Lower lobe of right lung (tissue), 2 donors: ENCODE data around the gene MYO15B. TPM values are rescaled to one million over a fixed set of nuclear protein-coding genes. Genes with fewer than 3 reads are reported as not detected.
"Not testable (repeated sequence)": the region's sequence is repeated elsewhere in the genome, so short reads cannot be mapped to it uniquely, and the experiment has no call there.

Experiments
- ATAC-seq, 2 donors: fragments of 200-7000 bp; cut with Tn5 transposase; one replicate each; pipeline ENCODE4 v1.9.1; 2020 to 2022; ENCODE audit warnings: mild to moderate bottlenecking in 2 of 2, moderate library complexity in 2 of 2
- DNase-seq: peaks from one replicate; pipeline ENCODE4 v3.0.0-alpha.2; 2020
- H3K27ac ChIP-seq: fragments of 200-600 bp; one replicate; pipeline ENCODE4 v1.8.0; 2022
- H3K27me3 ChIP-seq: fragments of 200-600 bp; one replicate; pipeline ENCODE4 v1.8.0; 2022; ENCODE audit warnings: low read depth
- H3K36me3 ChIP-seq: fragments of 200-600 bp; one replicate; pipeline ENCODE4 v1.8.0; 2022; ENCODE audit warnings: mild to moderate bottlenecking
- H3K4me1 ChIP-seq: fragments of 200-600 bp; one replicate; pipeline ENCODE4 v1.8.0; 2022
- H3K4me3 ChIP-seq: fragments of 200-600 bp; one replicate; pipeline ENCODE4 v1.8.0; 2022; ENCODE audit warnings: mild to moderate bottlenecking
- H3K9me3 ChIP-seq: fragments of 200-600 bp; one replicate; pipeline ENCODE4 v1.8.0; 2022
- intact Hi-C: fragments of 100-400 bp; cut with DNase I; formaldehyde crosslinking; loops from one replicate; pipeline ENCODE4 v1.11.0; 2022
- total RNA-seq: library from RNA; stranded (reverse); fragmentation: NEBNext Ultra II Directional; extraction: Animal tissue kit (Norgen Biotek cat#: 25700); gene quantifications from one replicate; pipeline ENCODE4 v1.2.1, GENCODE V29; 2021
- TF ChIP-seq, protein P1 (sequence below): fragments of 200-600 bp; IDR thresholded peaks from one replicate; pipeline ENCODE4 v1.8.0; 2022; ENCODE audit warnings: antibody characterized with exemption, mild to moderate bottlenecking
- donor health status: DM: no; HTN: yes; CAD: no; lungs with severe emphysema.

The MYO15B gene
- total RNA-seq, 1 donor from 2014 or later = 181 TPM

DNA sequence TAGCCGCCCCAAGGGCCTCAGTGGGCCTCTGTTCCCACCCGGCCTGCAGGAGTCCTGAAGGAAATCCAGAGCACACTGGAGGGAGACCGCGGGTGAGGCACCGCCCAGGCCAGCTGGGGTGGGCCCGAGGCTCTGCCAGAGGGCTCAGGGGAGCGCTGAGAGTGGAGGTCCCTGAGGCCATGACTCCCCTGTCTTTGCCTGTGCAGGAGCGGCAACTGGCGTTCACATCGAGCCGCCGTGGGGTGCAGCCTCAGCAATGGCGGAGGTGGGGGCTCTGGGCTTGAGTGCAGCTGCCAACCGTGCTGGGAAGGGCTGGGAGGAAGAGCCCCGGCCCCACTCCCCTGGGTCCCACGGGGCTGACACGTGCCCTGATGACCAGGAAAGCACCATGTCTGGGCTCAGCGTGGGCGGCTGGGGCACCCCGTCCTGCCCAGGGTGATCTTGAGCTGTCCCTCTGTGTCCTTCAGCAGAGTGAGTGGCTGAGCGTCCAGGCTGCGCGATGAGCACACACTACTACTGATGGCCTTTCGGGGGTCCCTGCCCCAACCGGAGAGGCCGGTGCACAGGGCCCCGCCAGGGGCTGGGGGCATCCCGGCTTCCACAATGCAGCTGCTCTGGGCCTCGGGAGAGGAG is 13.1 kb upstream of the MYO15B start:
- intact Hi-C loops = no loop called here
- no peak overlapping the region for H3K4me3 ChIP-seq
- H3K36me3 ChIP-seq = peaks cover 35% of the 10 kb centered on the region
- TF ChIP-seq, protein P1, sequence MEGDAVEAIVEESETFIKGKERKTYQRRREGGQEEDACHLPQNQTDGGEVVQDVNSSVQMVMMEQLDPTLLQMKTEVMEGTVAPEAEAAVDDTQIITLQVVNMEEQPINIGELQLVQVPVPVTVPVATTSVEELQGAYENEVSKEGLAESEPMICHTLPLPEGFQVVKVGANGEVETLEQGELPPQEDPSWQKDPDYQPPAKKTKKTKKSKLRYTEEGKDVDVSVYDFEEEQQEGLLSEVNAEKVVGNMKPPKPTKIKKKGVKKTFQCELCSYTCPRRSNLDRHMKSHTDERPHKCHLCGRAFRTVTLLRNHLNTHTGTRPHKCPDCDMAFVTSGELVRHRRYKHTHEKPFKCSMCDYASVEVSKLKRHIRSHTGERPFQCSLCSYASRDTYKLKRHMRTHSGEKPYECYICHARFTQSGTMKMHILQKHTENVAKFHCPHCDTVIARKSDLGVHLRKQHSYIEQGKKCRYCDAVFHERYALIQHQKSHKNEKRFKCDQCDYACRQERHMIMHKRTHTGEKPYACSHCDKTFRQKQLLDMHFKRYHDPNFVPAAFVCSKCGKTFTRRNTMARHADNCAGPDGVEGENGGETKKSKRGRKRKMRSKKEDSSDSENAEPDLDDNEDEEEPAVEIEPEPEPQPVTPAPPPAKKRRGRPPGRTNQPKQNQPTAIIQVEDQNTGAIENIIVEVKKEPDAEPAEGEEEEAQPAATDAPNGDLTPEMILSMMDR = no peak
- no peaks in the 10 kb centered on the region for H3K27me3 ChIP-seq
- peaks cover 6% of the 10 kb centered on the region for H3K4me1 ChIP-seq
- no peak overlapping the region for H3K27ac ChIP-seq
- ATAC-seq = no peak
- no peak for DNase-seq
- no peaks in the 10 kb centered on the region for H3K9me3 ChIP-seq

DNA sequence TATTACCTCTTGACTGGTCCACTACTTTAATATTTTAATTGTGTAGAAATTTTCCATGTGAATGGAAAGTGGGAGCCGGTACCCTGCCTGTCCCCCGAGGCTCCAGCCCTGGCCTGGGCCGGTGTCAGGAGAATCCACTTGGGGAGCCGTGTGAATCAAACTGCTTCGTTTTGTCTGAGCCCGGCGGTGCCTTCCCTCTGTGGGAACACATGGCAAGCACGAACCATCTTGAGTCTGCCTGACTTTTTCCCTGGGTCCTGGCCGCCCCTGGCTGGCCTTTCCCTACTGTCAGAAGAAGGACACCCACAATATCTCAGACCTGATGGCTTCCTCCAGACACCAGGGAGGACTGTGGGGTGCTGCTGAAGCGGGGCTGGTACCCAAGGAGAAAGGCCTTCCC is 12.4 kb upstream of the MYO15B start:
- DNase-seq (no peak), ATAC-seq (no peak)
- Histone ChIP-seq H3K36me3 (peaks cover 29% of the 10 kb centered on the region), H3K4me3 (no peak overlapping the region), H3K27me3 (no peaks in the 10 kb centered on the region), H3K9me3 (no peaks in the 10 kb centered on the region), H3K27ac (no peak overlapping the region), H3K4me1 (peaks cover 6% of the 10 kb centered on the region)
- intact Hi-C loops = no loop called here
- TF ChIP-seq, protein P1 = no peak

DNA sequence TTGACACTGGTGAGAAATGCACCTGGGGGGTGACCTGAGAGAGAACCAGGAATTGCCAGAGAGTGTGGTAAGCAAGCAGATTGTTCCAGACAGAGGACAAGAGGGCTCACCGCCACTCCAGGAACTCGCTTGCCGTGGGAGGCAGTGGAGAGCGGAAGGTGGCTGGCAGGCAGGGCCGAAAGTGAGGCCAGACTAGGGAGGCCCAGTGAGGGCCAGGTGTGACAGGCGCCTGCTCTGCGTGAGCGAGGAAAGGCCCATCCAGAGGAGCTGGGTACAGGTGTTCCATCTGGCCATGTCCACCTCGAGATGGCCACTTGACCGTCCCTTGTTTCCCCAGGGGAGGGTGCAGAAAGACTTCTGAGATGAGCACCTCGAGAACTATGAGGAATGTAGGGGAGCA is 11.9 kb upstream of the MYO15B start:
- TF ChIP-seq, protein P1 = no peak
- ATAC-seq (no peak), DNase-seq (no peak)
- H3K27ac ChIP-seq = no peak overlapping the region
- H3K4me3 ChIP-seq = no peak overlapping the region
- no peaks in the 10 kb centered on the region for H3K9me3 ChIP-seq
- H3K36me3 ChIP-seq = peaks cover 24% of the 10 kb centered on the region
- no peaks in the 10 kb centered on the region for H3K27me3 ChIP-seq
- H3K4me1 ChIP-seq = peaks cover 6% of the 10 kb centered on the region
- intact Hi-C loops = no loop called here

DNA sequence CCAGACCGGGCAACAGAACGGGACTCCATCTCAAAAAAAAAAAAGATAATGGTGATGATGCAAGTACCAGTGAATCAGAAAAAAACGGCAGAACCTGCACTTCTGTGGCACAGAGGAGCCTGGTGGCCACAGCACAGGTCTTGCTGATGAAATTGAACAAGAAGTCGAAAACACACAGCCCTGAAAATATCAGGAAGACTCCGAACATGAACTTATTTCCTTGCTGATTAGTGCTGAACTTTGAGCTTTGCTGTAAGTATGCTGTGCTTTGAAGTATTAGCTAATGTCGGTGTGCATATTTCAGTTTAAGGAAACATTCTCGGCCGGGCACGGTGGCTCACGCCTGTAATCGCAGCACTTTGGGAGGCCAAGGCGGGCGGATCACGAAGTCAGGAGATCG is 10.9 kb upstream of the MYO15B start:
- H3K9me3 ChIP-seq = no peaks in the 10 kb centered on the region
- no peaks in the 10 kb centered on the region for H3K27me3 ChIP-seq
- no peak for DNase-seq
- intact Hi-C loops = no loop called here
- H3K4me1 ChIP-seq = peaks cover 6% of the 10 kb centered on the region
- ATAC-seq = no peak
- peaks cover 16% of the 10 kb centered on the region for H3K36me3 ChIP-seq
- TF ChIP-seq, protein P1 = no peak
- H3K4me3 ChIP-seq = no peak overlapping the region
- no peak overlapping the region for H3K27ac ChIP-seq

DNA sequence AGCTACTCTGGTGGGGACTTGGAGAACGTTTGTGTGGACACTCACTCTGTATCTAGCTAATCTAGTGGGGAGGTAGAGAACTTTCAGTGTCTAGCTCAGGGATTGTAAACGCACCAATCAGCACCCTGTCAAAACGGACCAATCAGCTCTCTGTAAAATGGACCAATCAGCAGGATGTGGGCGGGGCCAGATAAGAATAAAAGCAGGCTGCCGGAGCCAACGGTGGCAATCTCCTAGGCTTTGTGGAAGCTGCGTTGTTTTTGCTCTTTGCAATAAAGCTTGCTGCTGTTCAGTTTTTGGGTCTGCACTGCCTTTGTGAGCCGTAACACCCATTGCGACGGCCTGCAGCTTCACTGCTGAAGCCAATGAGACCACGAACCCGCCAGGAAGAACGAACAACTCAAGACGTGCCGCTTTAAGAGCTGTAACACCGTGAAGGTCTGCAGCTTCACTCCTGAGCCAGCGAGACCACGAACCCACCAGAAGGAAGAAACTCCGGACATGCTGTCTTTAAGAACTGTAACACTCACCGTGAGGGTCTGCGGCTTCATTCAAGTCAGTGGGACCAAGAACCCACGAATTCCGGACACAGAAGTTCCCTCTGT is 6.4 kb upstream of the MYO15B start:
- H3K36me3 ChIP-seq, H3K27ac ChIP-seq, DNase-seq, intact Hi-C loops, H3K4me1 ChIP-seq, H3K9me3 ChIP-seq, ATAC-seq, H3K4me3 ChIP-seq, H3K27me3 ChIP-seq: not testable (repeated sequence)

DNA sequence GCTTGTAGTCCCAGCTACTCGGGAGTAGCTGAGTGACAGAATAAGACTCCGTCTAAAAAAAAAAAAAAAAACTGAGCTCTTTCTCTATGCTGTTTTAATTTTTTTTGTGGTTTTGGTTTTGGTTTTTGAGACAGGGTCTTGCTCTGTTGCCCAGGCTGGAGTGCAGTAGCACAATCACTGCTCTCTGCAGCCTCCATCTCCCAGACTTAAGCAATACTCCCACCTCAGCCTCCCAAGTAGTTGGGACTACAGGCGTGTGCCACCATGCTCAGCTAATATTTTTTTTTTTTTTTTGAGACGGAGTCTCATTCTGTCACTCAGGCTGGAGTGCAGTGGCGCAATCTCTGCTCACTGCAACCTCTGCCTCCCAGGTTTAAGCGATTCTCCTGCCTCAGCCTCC is 4.4 kb upstream of the MYO15B start:
- peaks cover 13% of the 10 kb centered on the region for H3K4me1 ChIP-seq
- intact Hi-C loops, DNase-seq, H3K9me3 ChIP-seq, H3K27me3 ChIP-seq, H3K36me3 ChIP-seq, ATAC-seq, H3K4me3 ChIP-seq, H3K27ac ChIP-seq: not testable (repeated sequence)
